ENCODE results near the gene TRIM29. TPM values are rescaled to one million over a fixed set of nuclear protein-coding genes. Genes with fewer than 3 reads are reported as not detected.
A peak's percentile ranks its signal among the peaks of the same experiment; 100 is the strongest.

TRIM29 gene, protein sequence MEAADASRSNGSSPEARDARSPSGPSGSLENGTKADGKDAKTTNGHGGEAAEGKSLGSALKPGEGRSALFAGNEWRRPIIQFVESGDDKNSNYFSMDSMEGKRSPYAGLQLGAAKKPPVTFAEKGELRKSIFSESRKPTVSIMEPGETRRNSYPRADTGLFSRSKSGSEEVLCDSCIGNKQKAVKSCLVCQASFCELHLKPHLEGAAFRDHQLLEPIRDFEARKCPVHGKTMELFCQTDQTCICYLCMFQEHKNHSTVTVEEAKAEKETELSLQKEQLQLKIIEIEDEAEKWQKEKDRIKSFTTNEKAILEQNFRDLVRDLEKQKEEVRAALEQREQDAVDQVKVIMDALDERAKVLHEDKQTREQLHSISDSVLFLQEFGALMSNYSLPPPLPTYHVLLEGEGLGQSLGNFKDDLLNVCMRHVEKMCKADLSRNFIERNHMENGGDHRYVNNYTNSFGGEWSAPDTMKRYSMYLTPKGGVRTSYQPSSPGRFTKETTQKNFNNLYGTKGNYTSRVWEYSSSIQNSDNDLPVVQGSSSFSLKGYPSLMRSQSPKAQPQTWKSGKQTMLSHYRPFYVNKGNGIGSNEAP
- total RNA-seq (2021): not detected in 2 replicates
- long read RNA-seq: 0 reads

GRCh38 chr11:120137611-120138521, at the start of gene TRIM29:
Gene TRIM29, minus strand, starts transcription at chr11:120138113. Its CDS starts 82 bp downstream, at chr11:120138031.
- H3K27me3 ChIP-seq (ENCODE audit: insufficient read depth, low read length): no peaks in the 10 kb centered on the region
- no peak within 1 kb of the TSS for H3K23ac ChIP-seq (ENCODE audit: insufficient read length, low read depth, low read length)
- no peak within 1 kb of the TSS for H3K18ac ChIP-seq (ENCODE audit: insufficient read length, low read depth, low read length)
- no peak within 1 kb of the TSS for H3K27ac Mint-ChIP-seq
- H3K9ac ChIP-seq (ENCODE audit: extremely low read depth, insufficient read length, low read length): no peak within 1 kb of the TSS
- H4K5ac ChIP-seq (ENCODE audit: insufficient read length, low read depth, low read length): no peak within 1 kb of the TSS
- TF ChIP-seq, protein P1, sequence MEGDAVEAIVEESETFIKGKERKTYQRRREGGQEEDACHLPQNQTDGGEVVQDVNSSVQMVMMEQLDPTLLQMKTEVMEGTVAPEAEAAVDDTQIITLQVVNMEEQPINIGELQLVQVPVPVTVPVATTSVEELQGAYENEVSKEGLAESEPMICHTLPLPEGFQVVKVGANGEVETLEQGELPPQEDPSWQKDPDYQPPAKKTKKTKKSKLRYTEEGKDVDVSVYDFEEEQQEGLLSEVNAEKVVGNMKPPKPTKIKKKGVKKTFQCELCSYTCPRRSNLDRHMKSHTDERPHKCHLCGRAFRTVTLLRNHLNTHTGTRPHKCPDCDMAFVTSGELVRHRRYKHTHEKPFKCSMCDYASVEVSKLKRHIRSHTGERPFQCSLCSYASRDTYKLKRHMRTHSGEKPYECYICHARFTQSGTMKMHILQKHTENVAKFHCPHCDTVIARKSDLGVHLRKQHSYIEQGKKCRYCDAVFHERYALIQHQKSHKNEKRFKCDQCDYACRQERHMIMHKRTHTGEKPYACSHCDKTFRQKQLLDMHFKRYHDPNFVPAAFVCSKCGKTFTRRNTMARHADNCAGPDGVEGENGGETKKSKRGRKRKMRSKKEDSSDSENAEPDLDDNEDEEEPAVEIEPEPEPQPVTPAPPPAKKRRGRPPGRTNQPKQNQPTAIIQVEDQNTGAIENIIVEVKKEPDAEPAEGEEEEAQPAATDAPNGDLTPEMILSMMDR (conservative IDR thresholded peaks at IDR 0.05): peak; percentile 37; the same call in 2 of the 3 replicates
- H3K23me2 ChIP-seq (ENCODE audit: insufficient read length, low read depth, low read length, poor library complexity, severe bottlenecking): no peaks in the 10 kb centered on the region
- H2BK20ac ChIP-seq (ENCODE audit: low read depth, low read length, poor library complexity, severe bottlenecking): no peak within 1 kb of the TSS
- H3K79me2 ChIP-seq (ENCODE audit: insufficient read depth, low read length): no peaks in the 10 kb centered on the region
- no peaks in the 10 kb centered on the region for H3K4me1 ChIP-seq (ENCODE audit: insufficient read depth, low read length)
- H3K4me2 ChIP-seq (ENCODE audit: insufficient read depth, insufficient read length, low read length): no peak within 1 kb of the TSS
- H3T11ph ChIP-seq (ENCODE audit: low read length): no peak within 1 kb of the TSS
- no peak within 1 kb of the TSS for H4K8ac ChIP-seq (replicated peaks; ENCODE audit: insufficient read length, low read depth, low read length)
- no peak within 1 kb of the TSS for H2AK5ac ChIP-seq (ENCODE audit: insufficient read length, low read length)
- H2BK12ac ChIP-seq (ENCODE audit: insufficient read length, low read depth, low read length): no peak within 1 kb of the TSS
- no peak within 1 kb of the TSS for H2BK120ac ChIP-seq (ENCODE audit: low read depth, low read length, poor library complexity, severe bottlenecking)
- H2BK15ac ChIP-seq (ENCODE audit: low read depth, low read length): no peak within 1 kb of the TSS
- H4K91ac ChIP-seq (ENCODE audit: insufficient read length, low read depth, low read length): no peak within 1 kb of the TSS
- no peak within 1 kb of the TSS for H3K56ac ChIP-seq (ENCODE audit: insufficient read length, low read depth, low read length)
- H3K9me3 Mint-ChIP-seq: no peaks in the 10 kb centered on the region
- peaks cover 2% of the 10 kb centered on the region for H4K20me1 ChIP-seq (ENCODE audit: control insufficient read depth, insufficient read depth, insufficient read length)
- no peak within 1 kb of the TSS for H3K27ac ChIP-seq (ENCODE audit: insufficient read length, low read depth, low read length)
- H3K27me3 Mint-ChIP-seq (ENCODE audit: low read depth): peaks cover 59% of the 10 kb centered on the region
- DNase-seq: peak; percentile 43
- no peak within 1 kb of the TSS for H3K4me3 Mint-ChIP-seq
- no peak within 1 kb of the TSS for H2BK5ac ChIP-seq (ENCODE audit: insufficient read length, low read length)
- no peak within 1 kb of the TSS for H3K14ac ChIP-seq (ENCODE audit: insufficient read depth, low read length)
- H3K4ac ChIP-seq (ENCODE audit: low read depth, low read length): no peak within 1 kb of the TSS
- no CpG with 5 or more reads among the region's 41 CpGs for WGBS (ENCODE audit: extremely low coverage, insufficient read length, low lambda C conversion rate)
- H3K36me3 Mint-ChIP-seq (ENCODE audit: insufficient read depth in 1 of 3, low read depth in 3 of 3): no peaks in the 10 kb centered on the region; a peak in 1 of 7 replicates
- no peaks in the 10 kb centered on the region for H3K79me1 ChIP-seq (ENCODE audit: insufficient read depth, low read depth, low read length, poor library complexity, severe bottlenecking)
- no peak within 1 kb of the TSS for H2AFZ ChIP-seq (ENCODE audit: low read length)
- H3K4me1 Mint-ChIP-seq: peaks cover 10 to 16% of the 10 kb centered on the region in 2 experiments
- H3K9me3 ChIP-seq (ENCODE audit: control insufficient read depth, low read depth, low read length): no peaks in the 10 kb centered on the region

All from H9 (cell line).